DOHH2 (cell line): ENCODE results near the gene SKIC8.

Experiments used
- H3F3A ChIP-seq: fragments of 200-600 bp; sonication (generic), shearing (Covaris generic); 2 replicates; pipeline ENCODE4 v1.6.0; 2016; ENCODE audit warnings: antibody characterized with exemption, mild to moderate bottlenecking; ENCODE audit not compliant: control insufficient read depth, insufficient read depth
- H3K27ac ChIP-seq: fragments of 200-600 bp; sonication (generic); 2 replicates; pipeline ENCODE4 v1.5.1; 2014; ENCODE audit warnings: low read depth, mild to moderate bottlenecking, low read length, moderate library complexity
- H3K27me3 ChIP-seq: fragments of 200-600 bp; sonication (generic); 2 replicates; pipeline ENCODE4 v1.6.1; 2014; ENCODE audit warnings: mild to moderate bottlenecking, low read length, mixed read lengths; ENCODE audit not compliant: control insufficient read depth
- H3K36me3 ChIP-seq: fragments of 200-600 bp; sonication (generic); 2 replicates; pipeline ENCODE4 v1.6.1; 2014; ENCODE audit warnings: mild to moderate bottlenecking, low read length, moderate library complexity, mixed read lengths; ENCODE audit not compliant: control insufficient read depth
- H3K4me1 ChIP-seq: fragments of 200-600 bp; sonication (generic); 2 replicates; pipeline ENCODE4 v1.6.1; 2014; ENCODE audit warnings: mild to moderate bottlenecking, low read length, mixed read lengths; ENCODE audit not compliant: control insufficient read depth
- H3K4me2 ChIP-seq: fragments of 200-600 bp; sonication (generic); 2 replicates; pipeline ENCODE4 v1.6.0; 2014; ENCODE audit warnings: mild to moderate bottlenecking, low read length, moderate library complexity
- H3K4me3 ChIP-seq: fragments of 200-600 bp; sonication (generic); 2 replicates; pipeline ENCODE4 v1.5.1; 2014; ENCODE audit warnings: mild to moderate bottlenecking, low read length, mixed read lengths
- H3K79me2 ChIP-seq: fragments of 200-600 bp; sonication (generic); 2 replicates; pipeline ENCODE4 v1.6.1; 2014; ENCODE audit warnings: mild to moderate bottlenecking, low read length, mixed read lengths; ENCODE audit not compliant: control insufficient read depth
- H3K9me2 ChIP-seq: fragments of 200-600 bp; sonication (generic); replicated peaks from 2 replicates; pipeline ENCODE4 v1.6.1; 2014; ENCODE audit warnings: mild to moderate bottlenecking, low read length, mixed read lengths; ENCODE audit not compliant: control insufficient read depth
- H3K9me3 ChIP-seq: fragments of 200-600 bp; sonication (generic); 2 replicates; pipeline ENCODE4 v1.6.1; 2014; ENCODE audit warnings: antibody characterized with exemption, low read length, mixed read lengths; ENCODE audit not compliant: control insufficient read depth, insufficient read depth
- H4K20me1 ChIP-seq: fragments of 200-600 bp; sonication (generic); 2 replicates; pipeline ENCODE4 v1.6.0; 2014; ENCODE audit warnings: low read depth, mild to moderate bottlenecking, antibody characterized with exemption, low read length, moderate library complexity; ENCODE audit not compliant: control insufficient read depth, insufficient read depth
- EZH2phosphoT487 ChIP-seq: fragments of 200-600 bp; sonication (generic); IDR thresholded peaks from 2 replicates; pipeline ENCODE4 v1.6.1; 2017; ENCODE audit warnings: borderline replicate concordance, mild to moderate bottlenecking, antibody characterized with exemption, low read length, moderate library complexity, mixed read lengths
- TF ChIP-seq, protein P1 (sequence below): fragments of 200-600 bp; sonication (generic); IDR thresholded peaks from one replicate; pipeline ENCODE4 v1.5.1; 2014; ENCODE audit warnings: antibody characterized with exemption, mild to moderate bottlenecking, low read depth, low read length; ENCODE audit not compliant: poor library complexity, severe bottlenecking

Gene SKIC8

DNA sequence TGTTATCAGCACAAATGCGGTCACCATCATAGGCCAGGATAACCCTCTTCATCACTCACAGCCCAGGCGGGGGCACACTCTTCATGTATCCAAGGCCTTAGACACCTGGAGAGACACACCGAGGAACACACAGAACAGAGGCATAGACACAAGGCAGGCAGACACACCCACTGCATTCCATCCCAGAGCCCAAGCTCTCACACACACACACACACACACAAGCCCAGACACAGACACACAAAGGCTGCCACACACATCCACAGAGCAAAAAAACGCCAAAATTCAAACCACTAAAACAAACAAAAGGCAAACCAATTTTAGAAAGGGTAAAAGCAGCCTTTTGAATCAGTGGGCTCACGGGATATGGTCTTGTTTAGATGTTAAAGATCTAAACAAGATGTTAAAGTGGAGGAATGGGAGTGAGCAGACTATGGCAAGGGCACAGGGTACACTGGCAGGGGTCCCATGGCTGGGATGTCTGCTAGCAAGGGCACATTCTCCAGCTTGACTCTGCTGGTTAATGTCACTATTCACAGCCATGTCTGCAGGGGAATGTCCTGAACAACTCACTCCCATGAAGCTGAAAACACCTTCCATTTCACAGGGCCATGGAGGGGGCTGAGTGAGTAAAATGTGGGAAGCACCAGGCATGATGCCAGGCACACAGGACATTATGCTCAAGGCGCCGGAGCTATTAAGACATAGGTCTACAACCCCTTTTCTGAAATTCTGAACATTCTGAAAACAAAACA, 25.9 kb upstream of the SKIC8 start:
- H3K4me3 ChIP-seq: no peak overlapping the region
- H3F3A ChIP-seq: no peaks in the 10 kb centered on the region
- no peak for TF ChIP-seq EZH2phosphoT487
- H3K27me3 ChIP-seq: peaks cover 2% of the 10 kb centered on the region; the same call in 1 of the 2 replicates
- H3K27ac ChIP-seq: no peak overlapping the region
- no peaks in the 10 kb centered on the region for H4K20me1 ChIP-seq
- H3K4me1 ChIP-seq: no peaks in the 10 kb centered on the region
- H3K4me2 ChIP-seq: no peak overlapping the region
- H3K9me3 ChIP-seq: no peaks in the 10 kb centered on the region
- no peaks in the 10 kb centered on the region for H3K9me2 ChIP-seq
- no peaks in the 10 kb centered on the region for H3K36me3 ChIP-seq
- no peaks in the 10 kb centered on the region for H3K79me2 ChIP-seq

GRCh38 chr15:78324144-78324543, 24.7 kb upstream of the SKIC8 start:
- no peaks in the 10 kb centered on the region for H3K36me3 ChIP-seq

GRCh38 chr15:78323693-78324092, 24.3 kb upstream of the SKIC8 start:
- Histone ChIP-seq H3K9me2 (no peaks in the 10 kb centered on the region), H3K36me3 (no peaks in the 10 kb centered on the region), H3K4me2 (no peak overlapping the region), H4K20me1 (no peaks in the 10 kb centered on the region), H3K4me1 (no peaks in the 10 kb centered on the region), H3K27ac (no peak overlapping the region), H3F3A (no peaks in the 10 kb centered on the region), H3K79me2 (no peaks in the 10 kb centered on the region), H3K9me3 (no peaks in the 10 kb centered on the region), H3K4me3 (no peak overlapping the region), H3K27me3 (peaks cover 2% of the 10 kb centered on the region; the same call in 1 of the 2 replicates)
- TF ChIP-seq, protein P1, sequence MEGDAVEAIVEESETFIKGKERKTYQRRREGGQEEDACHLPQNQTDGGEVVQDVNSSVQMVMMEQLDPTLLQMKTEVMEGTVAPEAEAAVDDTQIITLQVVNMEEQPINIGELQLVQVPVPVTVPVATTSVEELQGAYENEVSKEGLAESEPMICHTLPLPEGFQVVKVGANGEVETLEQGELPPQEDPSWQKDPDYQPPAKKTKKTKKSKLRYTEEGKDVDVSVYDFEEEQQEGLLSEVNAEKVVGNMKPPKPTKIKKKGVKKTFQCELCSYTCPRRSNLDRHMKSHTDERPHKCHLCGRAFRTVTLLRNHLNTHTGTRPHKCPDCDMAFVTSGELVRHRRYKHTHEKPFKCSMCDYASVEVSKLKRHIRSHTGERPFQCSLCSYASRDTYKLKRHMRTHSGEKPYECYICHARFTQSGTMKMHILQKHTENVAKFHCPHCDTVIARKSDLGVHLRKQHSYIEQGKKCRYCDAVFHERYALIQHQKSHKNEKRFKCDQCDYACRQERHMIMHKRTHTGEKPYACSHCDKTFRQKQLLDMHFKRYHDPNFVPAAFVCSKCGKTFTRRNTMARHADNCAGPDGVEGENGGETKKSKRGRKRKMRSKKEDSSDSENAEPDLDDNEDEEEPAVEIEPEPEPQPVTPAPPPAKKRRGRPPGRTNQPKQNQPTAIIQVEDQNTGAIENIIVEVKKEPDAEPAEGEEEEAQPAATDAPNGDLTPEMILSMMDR: no peak
- TF ChIP-seq EZH2phosphoT487: no peak

More at GRCh38 chr15:78324144-78324543, 24.7 kb upstream of the SKIC8 start:
- Histone ChIP-seq H3K4me3 (no peak overlapping the region), H3K4me2 (no peak overlapping the region), H3K4me1 (no peaks in the 10 kb centered on the region), H4K20me1 (no peaks in the 10 kb centered on the region), H3K79me2 (no peaks in the 10 kb centered on the region), H3K27ac (no peak overlapping the region), H3K9me3 (no peaks in the 10 kb centered on the region), H3K9me2 (no peaks in the 10 kb centered on the region), H3K27me3 (peaks cover 2% of the 10 kb centered on the region; the same call in 1 of the 2 replicates), H3F3A (no peaks in the 10 kb centered on the region)
- TF ChIP-seq EZH2phosphoT487: no peak
- TF ChIP-seq, protein P1: no peak

- Histone ChIP-seq H3F3A (no peaks in the 10 kb centered on the region), H3K9me3 (no peaks in the 10 kb centered on the region), H3K27ac (no peak overlapping the region), H3K9me2 (no peaks in the 10 kb centered on the region), H3K4me3 (no peak overlapping the region), H3K36me3 (no peaks in the 10 kb centered on the region), H3K27me3 (peaks cover 2% of the 10 kb centered on the region; the same call in 1 of the 2 replicates), H4K20me1 (no peaks in the 10 kb centered on the region), H3K4me2 (no peak overlapping the region), H3K79me2 (no peaks in the 10 kb centered on the region), H3K4me1 (no peaks in the 10 kb centered on the region)
- TF ChIP-seq, protein P1: no peak
- TF ChIP-seq EZH2phosphoT487: no peak
Observed at GRCh38 chr15:78322724-78323521, 23.5 kb upstream of the SKIC8 start.
